ENCODE measurements around the gene HBB. TPM values are rescaled to one million over a fixed set of nuclear protein-coding genes. Genes with fewer than 3 reads are reported as not detected.

The HBB gene
- total RNA-seq, 2 donors from 2014 or later, result not detected

GRCh38 chr11:5227681-5228080, 810 bp upstream of the HBB start:
- no peak overlapping the region for H3K4me3 Mint-ChIP-seq
- Histone ChIP-seq H3K36me3 (ENCODE audit: control insufficient read depth, insufficient read depth, low read length) (no peaks in the 10 kb centered on the region), H3K27ac (ENCODE audit: low read depth, low read length) (no peak overlapping the region), H3K9ac (ENCODE audit: extremely low read depth, low read length, poor library complexity, severe bottlenecking) (no peak overlapping the region), H3K27me3 (ENCODE audit: control insufficient read depth, insufficient read depth, low read length, poor library complexity, severe bottlenecking) (no peaks in the 10 kb centered on the region), H3K9me3 (ENCODE audit: control insufficient read depth, low read length) (no peaks in the 10 kb centered on the region), H3K4me3 (ENCODE audit: low read length) (no peak overlapping the region), H3K4me1 (ENCODE audit: control insufficient read depth, insufficient read depth, low read length) (no peaks in the 10 kb centered on the region)
- H3K36me3 Mint-ChIP-seq (ENCODE audit: low read depth), result no peaks in the 10 kb centered on the region
- peaks cover 10% of the 10 kb centered on the region for H3K4me1 Mint-ChIP-seq
- DNase-seq, result no peak
- H3K27ac Mint-ChIP-seq, result no peak overlapping the region
- WGBS, 2 experiments (ENCODE audit: insufficient coverage in 1 of 2, insufficient read length in 1 of 2), result 71 to 95% methylated on average over 1 of the region's 1 CpG
- H3K27me3 Mint-ChIP-seq (ENCODE audit: insufficient read depth), result no peaks in the 10 kb centered on the region
- TF ChIP-seq CTCF (conservative IDR thresholded peaks at IDR 0.05), result no peak
- peaks cover 6% of the 10 kb centered on the region for H3K9me3 Mint-ChIP-seq

DNA sequence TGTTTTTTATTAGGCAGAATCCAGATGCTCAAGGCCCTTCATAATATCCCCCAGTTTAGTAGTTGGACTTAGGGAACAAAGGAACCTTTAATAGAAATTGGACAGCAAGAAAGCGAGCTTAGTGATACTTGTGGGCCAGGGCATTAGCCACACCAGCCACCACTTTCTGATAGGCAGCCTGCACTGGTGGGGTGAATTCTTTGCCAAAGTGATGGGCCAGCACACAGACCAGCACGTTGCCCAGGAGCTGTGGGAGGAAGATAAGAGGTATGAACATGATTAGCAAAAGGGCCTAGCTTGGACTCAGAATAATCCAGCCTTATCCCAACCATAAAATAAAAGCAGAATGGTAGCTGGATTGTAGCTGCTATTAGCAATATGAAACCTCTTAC, 1.4 kb downstream of the HBB start:
- no peak overlapping the region for H3K4me3 Mint-ChIP-seq
- no peaks in the 10 kb centered on the region for H3K27me3 Mint-ChIP-seq (ENCODE audit: insufficient read depth)
- H3K9me3 ChIP-seq (ENCODE audit: control insufficient read depth, low read length), result peaks cover 5% of the 10 kb centered on the region
- no peaks in the 10 kb centered on the region for H3K4me1 ChIP-seq (ENCODE audit: control insufficient read depth, insufficient read depth, low read length)
- no peaks in the 10 kb centered on the region for H3K27me3 ChIP-seq (ENCODE audit: control insufficient read depth, insufficient read depth, low read length, poor library complexity, severe bottlenecking)
- peaks cover 27% of the 10 kb centered on the region for H3K9me3 Mint-ChIP-seq
- no peak overlapping the region for H3K9ac ChIP-seq (ENCODE audit: extremely low read depth, low read length, poor library complexity, severe bottlenecking)
- TF ChIP-seq CTCF (conservative IDR thresholded peaks at IDR 0.05), result no peak
- H3K27ac Mint-ChIP-seq, result no peak overlapping the region
- no peak overlapping the region for H3K27ac ChIP-seq (ENCODE audit: low read depth, low read length)
- peaks cover 10% of the 10 kb centered on the region for H3K4me1 Mint-ChIP-seq
- no peak overlapping the region for H3K4me3 ChIP-seq (ENCODE audit: low read length)
- DNase-seq, result no peak
- no peaks in the 10 kb centered on the region for H3K36me3 ChIP-seq (ENCODE audit: control insufficient read depth, insufficient read depth, low read length)
- H3K36me3 Mint-ChIP-seq (ENCODE audit: low read depth), result no peaks in the 10 kb centered on the region
- 79 to 100% methylated on average over 1 to 2 of the region's 2 CpGs for WGBS, 2 experiments (ENCODE audit: insufficient coverage in 1 of 2, insufficient read length in 1 of 2)

- H3K9ac ChIP-seq (ENCODE audit: extremely low read depth, low read length, poor library complexity, severe bottlenecking), result no peak overlapping the region
- H3K4me1 ChIP-seq (ENCODE audit: control insufficient read depth, insufficient read depth, low read length), result no peaks in the 10 kb centered on the region
- no peak overlapping the region for H3K4me3 ChIP-seq (ENCODE audit: low read length)
- DNase-seq, result no peak
- Mint-ChIP-seq H3K9me3 (peaks cover 33% of the 10 kb centered on the region), H3K27me3 (ENCODE audit: insufficient read depth) (no peaks in the 10 kb centered on the region), H3K4me3 (no peak overlapping the region), H3K36me3 (ENCODE audit: low read depth) (peaks cover 1% of the 10 kb centered on the region), H3K27ac (no peak overlapping the region), H3K4me1 (peaks cover 10% of the 10 kb centered on the region)
- TF ChIP-seq CTCF (conservative IDR thresholded peaks at IDR 0.05), result no peak
- peaks cover 5% of the 10 kb centered on the region for H3K9me3 ChIP-seq (ENCODE audit: control insufficient read depth, low read length)
- H3K27me3 ChIP-seq (ENCODE audit: control insufficient read depth, insufficient read depth, low read length, poor library complexity, severe bottlenecking), result no peaks in the 10 kb centered on the region
- WGBS, 2 experiments (ENCODE audit: insufficient coverage in 1 of 2, insufficient read length in 1 of 2), result 98 to 100% methylated on average over 3 to 5 of the region's 6 CpGs
- H3K27ac ChIP-seq (ENCODE audit: low read depth, low read length), result no peak overlapping the region
- no peaks in the 10 kb centered on the region for H3K36me3 ChIP-seq (ENCODE audit: control insufficient read depth, insufficient read depth, low read length)
Measured at GRCh38 chr11:5224538-5225479, 2.1 kb downstream of the HBB start.

Data from endodermal cell (in vitro differentiated cells).